COLO668 (cell line): ENCODE results near the gene CLDN15.
"Not testable (repeated sequence)": the region's sequence is repeated elsewhere in the genome, so short reads cannot be mapped to it uniquely, and the experiment has no call there.

Experiments
- DNase-seq: peaks from one replicate; lab custom pipeline; 2025; ENCODE audit not compliant: unreplicated experiment; lab: John Stamatoyannopoulos, UW

The CLDN15 gene

GRCh38 chr7:101200504-101200861, 37.1 kb downstream of the CLDN15 start:
- DNase-seq = no peak

- DNase-seq = not testable (repeated sequence)
Observed at GRCh38 chr7:101199522-101199921, 38.1 kb downstream of the CLDN15 start.

- DNase-seq = no peak
Observed at GRCh38 chr7:101198476-101198875, 39.1 kb downstream of the CLDN15 start.

- DNase-seq = no peak
Observed at GRCh38 chr7:101197991-101198390, 39.6 kb downstream of the CLDN15 start.

- DNase-seq = no peak
Observed at GRCh38 chr7:101195884-101196283, 41.7 kb downstream of the CLDN15 start.

GRCh38 chr7:101189109-101189508, 48.5 kb downstream of the CLDN15 start:
- DNase-seq = no peak

- no peak for DNase-seq
Observed at GRCh38 chr7:101186844-101187428, 50.7 kb downstream of the CLDN15 start.

GRCh38 chr7:101186194-101186593, 51.4 kb downstream of the CLDN15 start:
- no peak for DNase-seq

GRCh38 chr7:101185258-101185839, 52.3 kb downstream of the CLDN15 start:
- DNase-seq = no peak
